ENCODE measurements around the gene NOP14. TPM values are rescaled to one million over a fixed set of nuclear protein-coding genes. Genes with fewer than 3 reads are reported as not detected.
"Not testable (repeated sequence)": the region's sequence is repeated elsewhere in the genome, so short reads cannot be mapped to it uniquely, and the experiment has no call there.

NOP14 gene
- total RNA-seq, 6 experiments from 2014 or later: 16.1 to 24.7 (median 19.5) TPM

- DNase-seq: peak; percentile 25 to 51 (median 42)
- intact Hi-C loops (cut with DNase I): no loop called here
- no peaks in the 10 kb centered on the region for H3K27me3 ChIP-seq
- H3K4me3 ChIP-seq: no peak overlapping the region
- TF ChIP-seq POLR2A (IDR thresholded peaks at IDR 0.05): no peak
- TF ChIP-seq, protein P1, sequence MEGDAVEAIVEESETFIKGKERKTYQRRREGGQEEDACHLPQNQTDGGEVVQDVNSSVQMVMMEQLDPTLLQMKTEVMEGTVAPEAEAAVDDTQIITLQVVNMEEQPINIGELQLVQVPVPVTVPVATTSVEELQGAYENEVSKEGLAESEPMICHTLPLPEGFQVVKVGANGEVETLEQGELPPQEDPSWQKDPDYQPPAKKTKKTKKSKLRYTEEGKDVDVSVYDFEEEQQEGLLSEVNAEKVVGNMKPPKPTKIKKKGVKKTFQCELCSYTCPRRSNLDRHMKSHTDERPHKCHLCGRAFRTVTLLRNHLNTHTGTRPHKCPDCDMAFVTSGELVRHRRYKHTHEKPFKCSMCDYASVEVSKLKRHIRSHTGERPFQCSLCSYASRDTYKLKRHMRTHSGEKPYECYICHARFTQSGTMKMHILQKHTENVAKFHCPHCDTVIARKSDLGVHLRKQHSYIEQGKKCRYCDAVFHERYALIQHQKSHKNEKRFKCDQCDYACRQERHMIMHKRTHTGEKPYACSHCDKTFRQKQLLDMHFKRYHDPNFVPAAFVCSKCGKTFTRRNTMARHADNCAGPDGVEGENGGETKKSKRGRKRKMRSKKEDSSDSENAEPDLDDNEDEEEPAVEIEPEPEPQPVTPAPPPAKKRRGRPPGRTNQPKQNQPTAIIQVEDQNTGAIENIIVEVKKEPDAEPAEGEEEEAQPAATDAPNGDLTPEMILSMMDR (IDR thresholded peaks at IDR 0.05): no peak
- no peaks in the 10 kb centered on the region for H3K9me3 ChIP-seq
- no peak overlapping the region for H3K27ac ChIP-seq
- peaks cover 6 to 84% (median 46%) of the 10 kb centered on the region in 4 donors for H3K36me3 ChIP-seq
- no peak for ATAC-seq
- 91% methylated on average over 11 of the region's 24 CpGs for WGBS (ENCODE audit: insufficient coverage, low coverage, low lambda C conversion rate, missing lambda C conversion rate)
- H3K4me1 ChIP-seq: peaks cover 0 to 3% (median 1%) of the 10 kb centered on the region in 4 donors
Measured at GRCh38 chr4:2941138-2942036, 21.8 kb downstream of the NOP14 start.

DNA sequence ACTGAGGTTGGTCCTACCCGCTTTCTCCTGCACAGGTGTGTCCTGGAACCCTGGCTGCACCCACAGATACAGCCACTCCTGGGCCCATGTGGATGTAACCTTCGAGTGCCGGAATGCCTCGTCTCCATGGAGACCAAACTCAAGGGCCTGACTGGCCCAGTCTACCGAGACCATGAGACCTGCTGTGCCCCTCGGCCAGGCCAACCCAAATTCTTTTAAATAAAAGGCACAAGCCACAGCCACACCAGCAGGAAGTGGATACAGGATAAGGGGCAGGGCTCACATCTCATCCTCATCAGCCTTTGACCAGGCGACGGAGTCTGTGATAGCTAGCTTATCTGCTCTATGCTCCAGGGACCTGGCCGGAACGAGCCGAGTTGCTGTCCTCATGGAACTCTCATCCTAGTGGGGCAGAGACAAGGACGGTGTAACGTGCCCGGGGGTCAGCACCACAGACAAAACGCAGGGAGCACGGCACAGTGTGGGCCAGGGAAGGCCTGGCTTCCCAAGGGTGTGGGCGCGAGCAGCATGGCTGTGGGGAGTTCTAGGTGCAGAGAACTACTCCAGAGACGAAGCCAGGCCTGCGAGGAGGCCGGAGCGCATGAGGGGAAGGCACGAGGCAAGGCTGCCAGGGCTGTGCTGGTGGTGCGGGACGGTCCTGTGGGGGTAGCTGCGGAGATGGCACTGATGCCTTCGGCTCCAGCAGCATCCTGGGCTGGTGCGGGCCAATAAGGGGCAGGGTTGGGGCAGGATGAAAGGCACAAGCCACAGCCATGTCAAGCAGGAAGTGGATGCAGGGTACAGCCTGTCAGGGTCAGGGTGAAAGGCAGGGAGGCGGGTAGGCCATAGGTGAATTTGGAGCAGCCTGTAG lies 22.7 kb downstream of the NOP14 start:
- intact Hi-C loops (cut with DNase I): no loop called here
- WGBS (ENCODE audit: insufficient coverage, low coverage, low lambda C conversion rate, missing lambda C conversion rate): 95% methylated on average over 11 of the region's 29 CpGs
- Histone ChIP-seq H3K9me3 (no peaks in the 10 kb centered on the region), H3K4me1 (peaks cover 0 to 4% (median 1%) of the 10 kb centered on the region in 4 donors), H3K36me3 (peaks cover 5 to 77% (median 43%) of the 10 kb centered on the region in 4 donors), H3K27me3 (no peaks in the 10 kb centered on the region), H3K4me3 (no peak overlapping the region), H3K27ac (no peak overlapping the region)
- DNase-seq (peak; percentile 19 to 39 (median 31)), ATAC-seq (no peak)
- TF ChIP-seq POLR2A (IDR thresholded peaks at IDR 0.05): no peak
- TF ChIP-seq, protein P1 (IDR thresholded peaks at IDR 0.05): no peak

GRCh38 chr4:2939383-2940243 lies 23.6 kb downstream of the NOP14 start:
- H3K27ac ChIP-seq: no peak overlapping the region
- H3K36me3 ChIP-seq: peaks cover 0 to 68% (median 37%) of the 10 kb centered on the region in 4 donors
- 69% methylated on average over 2 of the region's 30 CpGs for WGBS (ENCODE audit: insufficient coverage, low coverage, low lambda C conversion rate, missing lambda C conversion rate)
- DNase-seq (peak; percentile 19 to 43 (median 42)), ATAC-seq (no peak)
- intact Hi-C loops (cut with DNase I): loop anchor here in 1 of 2 donors (10.0 kb wide), 1 partner anchor 175 kb away; no protein-coding TSS in a partner anchor
- no peaks in the 10 kb centered on the region for H3K9me3 ChIP-seq
- H3K4me1 ChIP-seq: peaks cover 0 to 5% (median 2%) of the 10 kb centered on the region in 4 donors
- H3K4me3 ChIP-seq: no peak overlapping the region
- no peak for TF ChIP-seq POLR2A (IDR thresholded peaks at IDR 0.05)
- TF ChIP-seq, protein P1 (IDR thresholded peaks at IDR 0.05): no peak
- no peaks in the 10 kb centered on the region for H3K27me3 ChIP-seq

DNA sequence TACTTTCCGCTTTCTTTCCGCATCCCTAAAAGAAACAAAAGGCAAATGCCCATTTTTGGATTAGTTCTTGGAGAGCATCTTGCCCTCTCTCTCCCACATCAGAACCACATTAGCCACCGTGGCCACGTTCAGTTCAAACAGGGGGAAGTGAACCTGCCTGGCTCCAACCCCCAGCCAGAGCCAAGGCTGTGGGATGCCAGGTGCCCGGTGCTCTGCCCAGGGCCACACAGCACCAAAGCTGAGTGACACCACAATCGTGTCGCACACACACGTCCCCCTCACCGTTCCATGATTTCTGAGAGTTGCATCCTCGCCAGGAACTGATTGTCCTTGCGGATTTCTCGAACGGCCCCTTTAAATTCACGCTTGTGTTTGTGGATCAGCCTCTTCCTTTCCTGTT lies 24.3 kb downstream of the NOP14 start:
- intact Hi-C loops (cut with DNase I): loop anchor here in 1 of 2 donors (10.0 kb wide), 1 partner anchor 174 kb away; no protein-coding TSS in a partner anchor
- Histone ChIP-seq H3K4me1 (peaks cover 0 to 5% (median 2%) of the 10 kb centered on the region in 4 donors), H3K27me3 (no peaks in the 10 kb centered on the region), H3K9me3 (no peaks in the 10 kb centered on the region), H3K27ac (no peak overlapping the region), H3K36me3 (peaks cover 0 to 61% (median 33%) of the 10 kb centered on the region in 4 donors), H3K4me3 (no peak overlapping the region)
- WGBS (ENCODE audit: insufficient coverage, low coverage, low lambda C conversion rate, missing lambda C conversion rate): 78% methylated on average over 8 of the region's 14 CpGs
- no peak for TF ChIP-seq POLR2A (IDR thresholded peaks at IDR 0.05)
- TF ChIP-seq, protein P1 (IDR thresholded peaks at IDR 0.05): no peak
- DNase-seq (peak in 2 of 3 donors; percentile 2 to 43), ATAC-seq (no peak)

GRCh38 chr4:2938411-2938810 lies 24.8 kb downstream of the NOP14 start:
- H3K36me3 ChIP-seq: peaks cover 0 to 56% (median 31%) of the 10 kb centered on the region in 4 donors
- H3K4me3 ChIP-seq, H3K27me3 ChIP-seq, H3K4me1 ChIP-seq, ATAC-seq, H3K9me3 ChIP-seq, H3K27ac ChIP-seq: not testable (repeated sequence)
- WGBS (ENCODE audit: insufficient coverage, low coverage, low lambda C conversion rate, missing lambda C conversion rate): 83% methylated on average over 4 of the region's 10 CpGs
- DNase-seq: peak in 2 of 3 donors; percentile 6 to 11
- intact Hi-C loops (cut with DNase I): loop anchor here in 1 of 2 donors (10.0 kb wide), 1 partner anchor 174 kb away; no protein-coding TSS in a partner anchor
